OCI-M2 (cell line): ENCODE measurements around the gene NANOS3.
"Not testable (repeated sequence)": the region's sequence is repeated elsewhere in the genome, so short reads cannot be mapped to it uniquely, and the experiment has no call there.

Experiments used
- DNase-seq: peaks from one replicate; lab custom pipeline; 2025; ENCODE audit not compliant: unreplicated experiment; lab: John Stamatoyannopoulos, UW

NANOS3 gene

DNA sequence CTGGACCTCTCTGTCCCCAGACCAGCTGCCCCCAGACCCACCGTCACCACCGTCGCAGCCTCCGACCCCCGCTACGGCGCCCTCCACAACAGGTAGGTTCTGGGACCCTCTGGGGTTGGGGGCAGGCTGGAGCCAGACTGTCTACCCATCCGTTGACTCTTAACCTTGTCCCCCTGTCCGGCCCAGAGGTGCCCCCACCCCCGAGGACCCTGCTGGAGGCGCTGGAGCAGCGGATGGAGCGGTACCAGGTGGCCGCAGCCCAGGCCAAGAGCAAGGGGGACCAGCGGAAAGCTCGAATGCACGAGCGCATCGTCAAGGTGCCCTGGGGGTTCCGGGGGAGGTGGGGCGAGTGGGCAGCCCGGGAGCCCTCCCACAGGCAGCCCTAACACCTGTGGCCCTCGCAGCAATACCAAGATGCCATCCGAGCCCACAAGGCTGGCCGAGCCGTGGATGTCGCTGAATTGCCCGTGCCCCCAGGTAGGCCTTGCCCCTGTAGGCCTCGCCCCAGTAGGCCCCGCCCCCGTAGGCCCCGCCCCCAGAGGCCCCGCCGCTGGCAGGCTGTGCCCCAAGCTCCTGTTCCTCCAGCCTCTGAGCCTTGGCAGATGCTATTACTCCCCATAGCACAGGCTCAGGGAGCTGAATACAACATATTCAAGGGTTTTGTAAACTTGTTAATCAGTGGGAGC is 41.9 kb downstream of the NANOS3 start:
- DNase-seq: no peak

DNA sequence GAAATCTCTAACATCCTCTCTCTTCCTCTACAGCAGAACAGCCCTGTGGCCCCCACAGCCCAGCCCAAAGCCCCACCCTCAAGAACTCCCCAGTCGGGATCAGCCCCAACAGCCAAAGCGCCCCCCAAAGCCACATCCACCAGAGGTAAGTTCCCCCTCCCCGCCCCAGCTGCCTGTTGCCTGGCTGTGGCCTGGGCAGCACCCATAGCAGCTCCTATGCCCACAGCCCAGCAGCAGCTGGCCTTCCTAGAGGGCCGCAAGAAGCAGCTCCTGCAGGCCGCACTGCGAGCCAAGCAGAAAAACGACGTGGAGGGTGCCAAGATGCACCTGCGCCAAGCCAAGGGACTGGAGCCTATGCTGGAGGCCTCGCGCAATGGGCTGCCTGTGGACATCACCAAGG is 43.6 kb downstream of the NANOS3 start:
- no peak for DNase-seq

DNA sequence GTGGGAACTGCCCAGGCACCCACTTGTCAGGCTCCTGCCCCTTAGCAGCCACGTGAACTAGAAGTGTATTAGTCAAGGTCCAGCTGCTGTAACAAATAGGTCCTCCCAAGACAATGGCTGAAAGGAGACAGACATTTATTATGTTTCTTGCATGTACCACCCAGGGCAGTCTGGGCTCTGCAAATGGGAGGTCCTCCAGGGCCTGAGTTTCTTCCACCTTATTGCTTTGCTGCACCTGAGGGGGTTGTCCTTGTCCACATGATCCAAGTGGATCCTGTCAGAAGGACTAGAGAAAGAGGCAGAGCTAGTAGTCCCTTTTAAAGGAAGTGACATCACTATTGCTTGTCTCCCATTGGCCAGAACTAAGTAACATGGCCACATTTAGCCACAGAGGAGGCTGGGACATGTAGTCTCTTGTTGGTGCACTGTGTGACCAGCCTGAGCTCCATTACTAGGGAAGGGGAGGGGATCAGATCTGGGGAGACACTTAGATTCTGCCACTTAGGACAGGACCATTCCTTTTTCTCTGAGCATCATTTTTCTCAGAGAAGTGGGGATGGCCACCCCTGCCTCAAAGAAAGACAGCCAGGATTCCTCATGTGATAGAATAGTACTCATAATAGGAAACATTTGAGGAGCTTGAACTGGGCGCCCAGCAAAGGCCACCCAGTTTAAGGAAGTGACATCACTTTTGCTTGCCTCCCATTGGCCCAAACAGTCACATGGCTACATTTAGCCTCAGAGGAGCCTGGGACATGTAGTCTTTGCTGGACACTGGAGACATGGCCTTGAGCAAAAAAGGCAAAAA is 44.2 kb downstream of the NANOS3 start:
- peak; percentile 91 for DNase-seq

DNA sequence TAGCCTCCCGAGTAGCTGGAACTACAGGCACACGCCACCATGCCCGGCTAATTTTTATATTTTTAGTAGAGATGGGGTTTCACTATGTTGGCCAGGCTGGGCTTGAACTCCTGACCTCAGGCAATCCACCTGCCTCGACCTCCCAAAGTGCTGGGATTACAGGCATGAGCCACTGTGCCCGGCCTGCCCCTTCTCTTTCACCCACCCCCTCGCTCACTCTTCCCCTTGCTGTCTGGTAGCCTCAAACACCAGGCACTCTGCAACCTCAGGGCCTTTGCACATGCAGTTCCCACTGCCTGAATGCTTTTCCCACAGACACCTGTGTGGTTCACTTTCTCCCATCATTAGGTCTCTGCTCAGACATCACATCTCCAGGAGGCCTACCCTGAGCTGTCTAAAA is 45.2 kb downstream of the NANOS3 start:
- not testable (repeated sequence) for DNase-seq

GRCh38 chr19:13923194-13923987 is 46.5 kb downstream of the NANOS3 start:
- DNase-seq: no peak

DNA sequence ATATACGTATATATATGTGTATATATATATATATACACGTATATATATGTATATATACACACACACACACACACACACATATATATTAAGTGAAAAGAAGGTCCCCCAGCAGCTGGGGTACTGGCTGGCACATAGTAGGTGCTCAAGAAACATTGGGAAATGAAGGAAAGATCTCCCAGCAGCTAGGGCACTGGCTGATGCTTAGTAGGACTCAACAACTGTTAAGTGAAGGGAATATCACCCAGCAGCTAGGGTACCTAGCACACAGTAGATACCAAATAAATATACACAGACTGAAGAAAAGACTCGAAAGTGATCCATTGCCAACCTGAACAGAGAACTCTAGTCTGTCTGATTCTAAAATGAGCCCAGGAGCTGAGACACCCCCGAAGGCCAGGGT is 49.1 kb downstream of the NANOS3 start:
- DNase-seq: no peak

DNA sequence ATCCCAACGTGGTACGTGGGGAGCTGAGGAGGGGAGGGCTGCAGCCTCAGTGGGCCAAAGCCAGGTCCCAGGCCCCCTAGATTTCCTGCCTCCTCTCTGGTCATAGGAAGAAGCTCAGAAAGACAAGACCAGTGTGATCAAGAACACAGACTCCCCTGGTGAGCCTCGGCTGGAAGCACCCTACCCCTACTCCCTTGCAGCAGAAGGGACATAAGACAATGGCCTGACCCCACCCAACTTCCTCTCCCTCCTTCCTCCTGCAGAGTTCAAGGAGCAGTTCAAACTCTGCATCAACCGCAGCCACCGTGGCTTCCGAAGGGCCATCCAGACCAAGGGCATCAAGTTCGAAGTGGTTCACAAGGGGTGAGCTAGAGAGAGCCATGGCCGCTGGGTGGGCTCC is 49.8 kb downstream of the NANOS3 start:
- no peak for DNase-seq

DNA sequence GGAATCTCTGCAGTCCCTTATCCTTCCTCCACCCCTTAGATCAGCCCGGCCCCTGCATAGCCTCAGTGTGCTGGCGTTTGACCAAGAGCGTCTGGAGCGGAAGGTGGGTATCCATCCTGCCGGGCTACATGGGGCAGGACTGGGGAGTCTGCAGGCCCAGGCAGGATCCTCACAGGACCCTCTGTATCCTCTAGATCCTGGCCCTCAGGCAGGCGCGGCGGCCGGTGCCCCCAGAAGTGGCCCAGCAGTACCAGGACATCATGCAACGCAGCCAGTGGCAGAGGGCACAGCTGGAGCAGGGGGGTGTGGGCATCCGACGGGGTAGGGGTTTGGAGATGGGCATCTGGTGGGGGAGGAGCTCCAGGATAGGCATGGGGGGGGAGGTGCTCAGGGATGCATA is 52.4 kb downstream of the NANOS3 start:
- no peak for DNase-seq

GRCh38 chr19:13929956-13930355 is 53.0 kb downstream of the NANOS3 start:
- no peak for DNase-seq
